Esophagus squamous epithelium (tissue), 5 donors: ENCODE data around the gene SUMO2. TPM values are rescaled to one million over a fixed set of nuclear protein-coding genes. Genes with fewer than 3 reads are reported as not detected.
A peak's percentile ranks its signal among the peaks of the same experiment; 100 is the strongest.
"Not testable (repeated sequence)": the region's sequence is repeated elsewhere in the genome, so short reads cannot be mapped to it uniquely, and the experiment has no call there.

Experiments used
- DNase-seq: peaks from one replicate; lab custom pipeline; 2025; lab: John Stamatoyannopoulos, UW
- H3K27ac ChIP-seq, 4 donors: fragments of 200-600 bp; sonication (generic); one replicate each; pipeline ENCODE4 v1.5.1; 2016 to 2019; ENCODE audit warnings: mild to moderate bottlenecking in 1 of 4
- H3K27me3 ChIP-seq, 4 donors: fragments of 200-600 bp; sonication (generic); 1 replicate in 3 of 4; 2 replicates in 1 of 4; pipeline versions ENCODE4 v1.5.1 to v1.6.0; 2017 to 2021; ENCODE audit warnings: antibody characterized with exemption in 1 of 4
- H3K36me3 ChIP-seq, 3 donors: fragments of 200-600 bp; sonication (generic); one replicate each; pipeline ENCODE4 v1.5.1; 2016 to 2019
- H3K4me1 ChIP-seq, 3 donors: fragments of 200-600 bp; sonication (generic); one replicate each; pipeline ENCODE4 v1.5.1; 2017 to 2019
- H3K4me3 ChIP-seq, 4 donors: fragments of 200-600 bp; sonication (generic); 1 replicate in 3 of 4; 2 replicates in 1 of 4; pipeline ENCODE4 v1.5.1; 2016 to 2019; ENCODE audit warnings: mild to moderate bottlenecking in 2 of 4, moderate library complexity in 1 of 4
- H3K9me3 ChIP-seq, 3 donors: fragments of 200-600 bp; sonication (generic); one replicate each; pipeline ENCODE4 v1.5.1; 2016 to 2019
- POLR2A ChIP-seq, 4 donors: fragments of 450-650 bp; IDR thresholded peaks; one replicate each; pipeline ENCODE4 v1.6.1; 2017; ENCODE audit warnings: antibody characterized with exemption in 4 of 4, mild to moderate bottlenecking in 4 of 4, moderate library complexity in 3 of 4
- WGBS, 2 donors: methylation state at CpG; one replicate each; pipeline ENCODE4 v1.1.5; 2018; 5-methylcytosine and 5-hydroxymethylcytosine counted together
- intact Hi-C: fragments of 100-400 bp; cut with DNase I; formaldehyde crosslinking; loops from one replicate; pipeline ENCODE4 v1.15.0; 2022
- total RNA-seq, 4 donors: library from RNA; depleted of rRNA; stranded (reverse); fragments of >200 nt; gene quantifications; one replicate each; pipeline ENCODE4 v1.1.0, GENCODE V29; 2016
- TF ChIP-seq, protein P1 (sequence below), 6 experiments: fragments of 450-650 bp in 4 of 6; fragments of 200-600 bp in 2 of 6; sonication (generic) in 2 of 6; IDR thresholded peaks; one replicate each; pipeline ENCODE4 v1.5.1; 2016 to 2019; ENCODE audit warnings: antibody characterized with exemption in 6 of 6, mild to moderate bottlenecking in 4 of 6, moderate library complexity in 4 of 6
- donor health status: DM: yes; HTN: yes; CAD: no.

The SUMO2 gene
- total RNA-seq, 4 donors from 2014 or later = 49.5 to 110 (median 69.5) TPM

DNA sequence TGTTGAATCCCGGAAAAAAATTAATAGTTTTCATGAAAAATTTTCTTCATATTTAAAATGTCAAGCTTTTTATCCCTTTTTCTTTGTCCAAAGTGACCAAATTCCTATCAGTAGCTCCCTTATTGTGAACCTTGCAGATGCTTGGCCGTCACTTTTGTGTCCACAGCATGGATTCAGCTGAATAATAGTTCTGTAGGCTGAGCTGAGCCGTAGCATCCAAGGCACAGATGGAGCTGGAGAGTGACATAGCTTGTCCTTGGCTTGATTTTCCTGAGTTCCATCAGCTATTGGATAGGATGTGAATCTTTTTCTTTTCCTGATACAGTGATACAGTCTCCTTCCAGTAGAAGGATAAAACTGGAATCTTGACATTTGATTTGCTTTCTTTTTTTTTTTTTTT is 26.3 kb upstream of the SUMO2 start:
- H3K36me3 ChIP-seq = peaks cover 0 to 59% (median 42%) of the 10 kb centered on the region in 3 donors
- no peak for DNase-seq
- intact Hi-C loops = no loop called here
- TF ChIP-seq, protein P1, sequence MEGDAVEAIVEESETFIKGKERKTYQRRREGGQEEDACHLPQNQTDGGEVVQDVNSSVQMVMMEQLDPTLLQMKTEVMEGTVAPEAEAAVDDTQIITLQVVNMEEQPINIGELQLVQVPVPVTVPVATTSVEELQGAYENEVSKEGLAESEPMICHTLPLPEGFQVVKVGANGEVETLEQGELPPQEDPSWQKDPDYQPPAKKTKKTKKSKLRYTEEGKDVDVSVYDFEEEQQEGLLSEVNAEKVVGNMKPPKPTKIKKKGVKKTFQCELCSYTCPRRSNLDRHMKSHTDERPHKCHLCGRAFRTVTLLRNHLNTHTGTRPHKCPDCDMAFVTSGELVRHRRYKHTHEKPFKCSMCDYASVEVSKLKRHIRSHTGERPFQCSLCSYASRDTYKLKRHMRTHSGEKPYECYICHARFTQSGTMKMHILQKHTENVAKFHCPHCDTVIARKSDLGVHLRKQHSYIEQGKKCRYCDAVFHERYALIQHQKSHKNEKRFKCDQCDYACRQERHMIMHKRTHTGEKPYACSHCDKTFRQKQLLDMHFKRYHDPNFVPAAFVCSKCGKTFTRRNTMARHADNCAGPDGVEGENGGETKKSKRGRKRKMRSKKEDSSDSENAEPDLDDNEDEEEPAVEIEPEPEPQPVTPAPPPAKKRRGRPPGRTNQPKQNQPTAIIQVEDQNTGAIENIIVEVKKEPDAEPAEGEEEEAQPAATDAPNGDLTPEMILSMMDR (IDR thresholded peaks at IDR 0.05) = no peak
- TF ChIP-seq POLR2A (IDR thresholded peaks at IDR 0.05) = no peak
- WGBS, 2 donors = 82% methylated on average over 3 of the region's 3 CpGs
- no peak overlapping the region for H3K27ac ChIP-seq
- no peak overlapping the region for H3K4me3 ChIP-seq
- H3K9me3 ChIP-seq = no peaks in the 10 kb centered on the region
- no peaks in the 10 kb centered on the region for H3K27me3 ChIP-seq
- H3K4me1 ChIP-seq = peaks cover 14 to 30% (median 15%) of the 10 kb centered on the region in 3 donors

DNA sequence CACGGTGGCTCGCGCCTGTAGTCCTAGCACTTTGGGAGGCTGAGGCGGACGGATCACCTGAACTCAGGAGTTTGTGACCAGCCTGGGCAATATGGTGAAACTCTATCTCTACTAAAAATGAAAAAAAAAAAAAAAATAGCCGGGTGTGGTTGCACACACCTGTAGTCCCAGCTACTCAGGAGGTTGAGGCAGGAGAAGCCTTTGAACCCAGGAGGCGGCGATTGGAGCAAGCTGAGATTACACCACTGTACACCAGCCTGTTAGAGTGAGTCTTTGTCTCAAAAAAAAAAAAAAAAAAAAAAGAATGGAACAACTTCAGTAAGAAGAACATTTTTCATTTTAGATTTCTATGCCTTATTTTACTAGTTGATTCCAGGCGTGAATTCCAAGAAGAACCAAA is 25.4 kb upstream of the SUMO2 start:
- H3K9me3 ChIP-seq = no peaks in the 10 kb centered on the region
- peaks cover 0 to 50% (median 37%) of the 10 kb centered on the region in 3 donors for H3K36me3 ChIP-seq
- H3K27me3 ChIP-seq = no peaks in the 10 kb centered on the region
- intact Hi-C loops = no loop called here
- TF ChIP-seq, protein P1 (IDR thresholded peaks at IDR 0.05) = no peak
- TF ChIP-seq POLR2A (IDR thresholded peaks at IDR 0.05) = no peak
- no peak overlapping the region for H3K4me3 ChIP-seq
- H3K27ac ChIP-seq = no peak overlapping the region
- WGBS, 2 donors = 88 to 96% methylated on average over 9 of the region's 9 CpGs
- no peak for DNase-seq
- H3K4me1 ChIP-seq = peaks cover 14 to 30% (median 15%) of the 10 kb centered on the region in 3 donors

DNA sequence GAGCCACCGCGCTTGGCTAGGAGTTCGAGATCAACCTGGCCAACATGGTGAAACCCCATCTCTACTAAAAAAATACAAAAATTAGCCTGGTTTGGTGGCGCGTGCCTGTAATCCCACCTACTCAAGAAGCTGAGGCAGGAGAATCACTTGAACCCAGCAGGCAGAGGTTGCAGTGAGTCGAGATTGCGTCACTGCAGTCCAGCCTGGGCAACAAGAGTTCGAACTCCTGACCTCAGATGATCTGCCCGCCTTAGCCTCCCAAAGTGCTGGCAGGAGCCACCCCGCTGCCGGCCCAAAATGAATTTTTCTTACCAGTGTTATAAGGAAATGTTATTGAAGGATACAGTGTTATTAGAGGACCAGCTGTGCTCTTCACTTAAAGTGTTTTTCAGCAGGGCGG is 25.0 kb upstream of the SUMO2 start:
- no peak overlapping the region for H3K27ac ChIP-seq
- H3K36me3 ChIP-seq = peaks cover 0 to 46% (median 33%) of the 10 kb centered on the region in 3 donors
- WGBS, 2 donors = 83 to 87% methylated on average over 9 to 12 of the region's 12 CpGs
- no peak for DNase-seq
- no peak overlapping the region for H3K4me3 ChIP-seq
- no peaks in the 10 kb centered on the region for H3K9me3 ChIP-seq
- peaks cover 14 to 30% (median 15%) of the 10 kb centered on the region in 3 donors for H3K4me1 ChIP-seq
- intact Hi-C loops = no loop called here
- no peak for TF ChIP-seq POLR2A (IDR thresholded peaks at IDR 0.05)
- H3K27me3 ChIP-seq = no peaks in the 10 kb centered on the region

DNA sequence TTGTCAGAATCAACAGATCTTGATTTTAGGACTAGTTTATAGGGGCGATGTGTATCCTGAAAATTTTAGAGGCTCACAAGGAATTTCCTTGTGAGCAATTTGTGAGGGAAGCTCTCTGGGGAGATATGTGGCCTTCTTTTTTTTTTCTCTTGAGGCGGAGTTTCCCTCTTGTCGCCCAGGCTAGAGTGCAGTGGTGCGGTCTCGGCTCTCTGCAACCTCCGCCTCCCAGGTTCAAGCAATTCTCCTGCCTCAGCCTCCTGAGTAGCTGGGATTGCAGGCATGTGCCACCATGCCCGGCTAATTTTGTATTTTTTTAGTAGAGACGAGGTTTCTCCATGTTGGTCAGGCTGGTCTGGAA is 24.3 kb upstream of the SUMO2 start:
- Histone ChIP-seq H3K36me3 (peaks cover 0 to 38% (median 28%) of the 10 kb centered on the region in 3 donors), H3K4me3 (peak overlapping the region in 1 of 4 donors; percentile 97), H3K4me1 (peaks cover 14 to 30% (median 15%) of the 10 kb centered on the region in 3 donors)
- intact Hi-C loops, H3K9me3 ChIP-seq, DNase-seq, H3K27me3 ChIP-seq, H3K27ac ChIP-seq: not testable (repeated sequence)
- 73 to 86% methylated on average over 6 to 8 of the region's 8 CpGs for WGBS, 2 donors

DNA sequence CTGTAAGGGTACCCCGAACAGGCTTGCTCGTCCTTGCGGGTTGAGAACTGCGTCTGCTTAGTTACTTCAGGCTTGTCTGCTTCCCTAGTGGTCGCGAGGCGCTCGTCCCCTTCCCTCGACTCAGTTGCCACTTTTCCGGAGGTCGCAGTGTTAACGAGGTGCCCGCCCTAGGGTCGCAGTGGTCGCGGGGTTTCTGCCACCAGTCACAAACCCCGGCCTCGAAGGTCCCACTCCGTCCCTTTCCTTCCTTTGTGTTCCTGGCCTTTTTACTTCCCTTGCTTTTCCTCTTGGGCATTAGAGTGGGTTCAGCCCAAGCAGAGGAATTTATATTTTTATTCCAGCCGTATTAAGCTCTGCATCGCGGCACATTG is 23.0 kb upstream of the SUMO2 start:
- no peak for TF ChIP-seq POLR2A (IDR thresholded peaks at IDR 0.05)
- TF ChIP-seq, protein P1 (IDR thresholded peaks at IDR 0.05) = no peak
- Histone ChIP-seq H3K4me3 (peak overlapping the region; percentile 89 to 97 (median 92)), H3K36me3 (peaks cover 0 to 26% (median 18%) of the 10 kb centered on the region in 3 donors), H3K27ac (peak overlapping the region; percentile 95 to 98 (median 96)), H3K9me3 (no peaks in the 10 kb centered on the region), H3K27me3 (no peaks in the 10 kb centered on the region), H3K4me1 (peaks cover 14 to 30% (median 15%) of the 10 kb centered on the region in 3 donors)
- WGBS, 2 donors = 1% methylated on average over 16 to 22 of the region's 22 CpGs
- no peak for DNase-seq
- intact Hi-C loops = no loop called here

DNA sequence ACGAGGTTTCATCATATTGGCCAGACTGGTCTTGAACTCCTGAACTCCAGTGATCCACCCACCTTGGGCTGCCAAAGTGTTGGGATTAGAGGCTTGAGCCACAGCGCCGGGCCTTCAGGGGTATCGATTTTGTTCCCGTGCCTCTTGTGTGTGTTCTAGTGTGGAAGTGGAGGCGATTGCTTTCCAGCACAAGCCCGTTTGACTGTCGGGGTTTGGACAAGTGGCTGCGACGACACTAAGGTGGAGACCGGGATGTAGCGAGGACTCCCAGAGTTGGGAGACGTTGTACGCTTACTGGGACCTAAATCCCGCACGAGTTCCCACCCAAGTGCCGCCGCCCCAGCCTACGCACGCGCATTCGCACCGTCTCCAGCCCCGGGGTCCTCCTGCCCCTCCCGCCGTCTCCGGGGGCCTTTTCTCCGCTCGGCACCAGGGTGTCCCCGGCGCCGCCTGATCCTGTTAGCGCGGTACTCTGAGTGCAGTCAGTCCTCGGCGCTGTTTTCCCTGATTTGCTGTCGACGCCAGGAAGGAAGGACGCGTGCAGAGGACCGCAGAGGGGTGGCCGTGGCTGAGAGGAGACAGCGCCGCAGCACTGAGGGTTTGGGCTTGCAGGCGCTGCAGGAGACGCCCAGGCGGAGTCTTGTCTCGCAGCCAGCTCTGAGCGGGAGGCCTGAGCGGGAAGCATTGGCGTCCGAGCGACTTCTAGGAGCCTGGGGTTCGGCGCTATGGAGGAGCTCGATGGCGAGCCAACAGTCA is 22.5 kb upstream of the SUMO2 start, which contains the start of gene NUP85:
NUP85 (plus strand) TSS at position 643 of the 756 bp plus-strand sequence; CDS start at position 726, 83 bp downstream.
- Histone ChIP-seq H3K4me3 (peak within 1 kb of the TSS; percentile 89 to 97 (median 92)), H3K27ac (peak within 1 kb of the TSS; percentile 95 to 98 (median 96)), H3K27me3 (no peaks in the 10 kb centered on the region), H3K9me3 (no peaks in the 10 kb centered on the region), H3K4me1 (peaks cover 14 to 30% (median 15%) of the 10 kb centered on the region in 3 donors), H3K36me3 (peaks cover 0 to 20% (median 12%) of the 10 kb centered on the region in 3 donors)
- peak; percentile 46 for DNase-seq
- intact Hi-C loops = no loop called here
- peak in 3 of 4 donors; percentile 60 to 70 (median 65) for TF ChIP-seq POLR2A (IDR thresholded peaks at IDR 0.05)
- TF ChIP-seq, protein P1 (IDR thresholded peaks at IDR 0.05) = peak in 3 of 6 experiments; percentile 4 to 25 (median 22)
- WGBS, 2 donors = 0% methylated on average over 7 to 15 of the region's 57 CpGs
